A549 (cell line): ENCODE data around the gene TMEM235. TPM values are rescaled to one million over a fixed set of nuclear protein-coding genes. Genes with fewer than 3 reads are reported as not detected.

Experiments
- ATAC-seq, 2 experiments: fragments of 200-7000 bp in 1 of 2; fragments of >200 bp in 1 of 2; cut with Nextera tagmentation in 1 of 2; cut with Tn5 transposase in 1 of 2; 3 replicates each; pipeline versions ENCODE4 v1.8.0 to v1.9.1; 2018 to 2020; ENCODE audit warnings: mild to moderate bottlenecking in 1 of 2, moderate library complexity in 1 of 2
- CTCF ChIA-PET: fragments of 300-600 bp; sonication (Branson Sonifier 250); formaldehyde crosslinking; extraction: SDS; loops from one replicate; lab custom pipeline; 2021; ENCODE audit warnings: antibody characterized with exemption, inconsistent platforms; lab: Yijun Ruan, JAX
- POLR2A ChIA-PET: fragments of 350-600 bp; formaldehyde crosslinking; extraction: SDS; loops from one replicate; lab custom pipeline; 2021; ENCODE audit warnings: antibody characterized with exemption, inconsistent platforms; lab: Yijun Ruan, JAX
- DNase-seq, 2 experiments: peaks; one replicate each; pipeline versions ENCODE4 v3.0.0 to v3.0.0-alpha.2; 2011 to 2016; ENCODE audit warnings: low read depth in 1 of 2, low spot score in 1 of 2
- FAIRE-seq: peaks from 2 replicates; lab custom pipeline; 2011; peaks lifted over from hg19 to GRCh38; lab: Jason Lieb, UNC
- H3K27ac ChIP-seq, 2 experiments: fragments of >200 bp; sonication (Bioruptor Twin); formaldehyde crosslinking; 3 replicates each; pipeline ENCODE4 v1.5.1; 2016 to 2017
- H3K4me1 ChIP-seq: fragments of >200 bp; sonication (Bioruptor Twin); formaldehyde crosslinking; 3 replicates; pipeline ENCODE4 v1.6.1; 2016
- H3K4me2 ChIP-seq: fragments of >200 bp; sonication (Bioruptor Twin); formaldehyde crosslinking; 3 replicates; pipeline ENCODE4 v1.6.1; 2016
- H3K4me3 ChIP-seq: fragments of >200 bp; sonication (Bioruptor Twin); formaldehyde crosslinking; 3 replicates; pipeline ENCODE4 v1.5.1; 2016
- H3K9me3 ChIP-seq: fragments of >200 bp; sonication (Bioruptor Twin); formaldehyde crosslinking; 3 replicates; pipeline ENCODE4 v1.6.1; 2016
- BHLHE40 ChIP-seq: IDR thresholded peaks from 2 replicates; pipeline ENCODE4 v1.6.1; 2012; ENCODE audit warnings: low read depth, low read length, inconsistent platforms
- CEBPB ChIP-seq, 2 experiments: fragments of >200 bp in 1 of 2; sonication (Bioruptor Twin) in 1 of 2; formaldehyde crosslinking in 1 of 2; IDR thresholded peaks; 2 replicates each; pipeline ENCODE4 v1.6.1; 2012 to 2016
- CHD2 ChIP-seq: fragments of 150-350 bp; IDR thresholded peaks from 2 replicates; pipeline ENCODE4 v1.6.1; 2014; ENCODE audit warnings: low read length; ENCODE audit not compliant: partially characterized antibody
- EHMT2 ChIP-seq: fragments of 200-600 bp; sonication (generic); IDR thresholded peaks from 2 replicates; pipeline ENCODE4 v1.6.1; 2016; ENCODE audit warnings: antibody characterized with exemption, low read depth, mild to moderate bottlenecking, moderate library complexity
- EP300 ChIP-seq, 2 experiments: fragments of >200 bp; sonication (Bioruptor Twin); formaldehyde crosslinking; IDR thresholded peaks; 2 replicates in 1 of 2; 3 replicates in 1 of 2; pipeline ENCODE4 v1.6.1; 2016 to 2017
- FOSB ChIP-seq: fragments of 250-450 bp; sonication (Bioruptor Pico); IDR thresholded peaks from 2 replicates; pipeline ENCODE4 v1.5.0; 2020; ENCODE audit warnings: mild to moderate bottlenecking, moderate library complexity
- FOXS1 ChIP-seq: fragments of 250-450 bp; sonication (Bioruptor Pico); IDR thresholded peaks from 2 replicates; pipeline ENCODE4 v1.5.0; 2020; ENCODE audit warnings: mild to moderate bottlenecking, moderate library complexity
- GATA3 ChIP-seq: IDR thresholded peaks from 2 replicates; pipeline ENCODE4 v1.6.1; 2012; ENCODE audit warnings: borderline replicate concordance
- HOXB13 ChIP-seq: fragments of 250-450 bp; sonication (Bioruptor Pico); IDR thresholded peaks from 2 replicates; pipeline ENCODE4 v1.5.0; 2020; ENCODE audit warnings: low read depth, mild to moderate bottlenecking, moderate library complexity
- KDM1A ChIP-seq: fragments of 200-600 bp; sonication (generic); IDR thresholded peaks from 2 replicates; pipeline ENCODE4 v1.6.1; 2016; ENCODE audit warnings: low read depth, mild to moderate bottlenecking
- MAFK ChIP-seq: fragments of 450-650 bp; IDR thresholded peaks from 2 replicates; pipeline ENCODE4 v1.6.1; 2014; ENCODE audit not compliant: partially characterized antibody
- MYC ChIP-seq: IDR thresholded peaks from 2 replicates; pipeline ENCODE4 v1.6.1; 2012; ENCODE audit warnings: mild to moderate bottlenecking, inconsistent platforms, low read length, improper control_type of control experiment, borderline replicate concordance
- NPAS2 ChIP-seq: fragments of 250-450 bp; sonication (Bioruptor Pico); IDR thresholded peaks from 2 replicates; pipeline ENCODE4 v1.8.0; 2022; ENCODE audit warnings: mild to moderate bottlenecking, moderate library complexity, borderline replicate concordance
- RARB ChIP-seq: fragments of 250-450 bp; sonication (Bioruptor Pico); IDR thresholded peaks from 2 replicates; pipeline ENCODE4 v1.8.0; 2021; ENCODE audit warnings: mild to moderate bottlenecking, moderate library complexity
- RFX5 ChIP-seq: fragments of 450-650 bp; IDR thresholded peaks from 2 replicates; pipeline ENCODE4 v1.7.1; 2014; ENCODE audit warnings: antibody characterized with exemption, mild to moderate bottlenecking, moderate library complexity
- TFCP2L1 ChIP-seq: fragments of 250-450 bp; sonication (Bioruptor Pico); IDR thresholded peaks from 2 replicates; pipeline ENCODE4 v1.5.0; 2021; ENCODE audit warnings: mild to moderate bottlenecking
- TP53 ChIP-seq: fragments of 250-450 bp; sonication (Bioruptor Pico); IDR thresholded peaks from 2 replicates; pipeline ENCODE4 v1.5.0; 2021; ENCODE audit warnings: mild to moderate bottlenecking, moderate library complexity
- WGBS: methylation state at CpG from one replicate; pipeline ENCODE4 v1.1.6; 2017; ENCODE audit errors: missing lambda C conversion rate; 5-methylcytosine and 5-hydroxymethylcytosine counted together
- polyA plus RNA-seq, 4 experiments: library from polyadenylated mRNA; depleted of rRNA in 3 of 4; stranded (reverse); fragments of >200 nt; fragmentation: RNase III in 1 of 4; extraction: RNeasy Plus Mini Kit Qiagen cat#74134 plus additional on column Dnase treatment in 1 of 4; gene quantifications; 2 replicates in 3 of 4; 3 replicates in 1 of 4; pipeline ENCODE4 v1.2.3, GENCODE V29; 2011 to 2017
- TF ChIP-seq, protein P1 (sequence below): IDR thresholded peaks from 2 replicates; pipeline ENCODE4 v1.6.1; 2012; ENCODE audit warnings: low read depth, borderline replicate concordance
- TF ChIP-seq, protein P2 (sequence below): fragments of 450-650 bp; IDR thresholded peaks from 2 replicates; pipeline ENCODE4 v1.6.1; 2014; ENCODE audit warnings: antibody characterized with exemption
- TF ChIP-seq, protein P3 (sequence below): fragments of 150-350 bp; IDR thresholded peaks from 2 replicates; pipeline ENCODE4 v1.6.1; 2014; ENCODE audit warnings: low read depth, mild to moderate bottlenecking, low read length
- TF ChIP-seq, protein P4 (sequence below): fragments of 250-450 bp; sonication (Bioruptor Pico); IDR thresholded peaks from 2 replicates; pipeline ENCODE4 v1.5.0; 2020; ENCODE audit warnings: low read depth, mild to moderate bottlenecking, moderate library complexity

Gene TMEM235
- polyA plus RNA-seq, 2 of the 4 experiments (the other 2 are of a cell fraction): not detected

- no peak for TF ChIP-seq GATA3
- TF ChIP-seq, protein P1, sequence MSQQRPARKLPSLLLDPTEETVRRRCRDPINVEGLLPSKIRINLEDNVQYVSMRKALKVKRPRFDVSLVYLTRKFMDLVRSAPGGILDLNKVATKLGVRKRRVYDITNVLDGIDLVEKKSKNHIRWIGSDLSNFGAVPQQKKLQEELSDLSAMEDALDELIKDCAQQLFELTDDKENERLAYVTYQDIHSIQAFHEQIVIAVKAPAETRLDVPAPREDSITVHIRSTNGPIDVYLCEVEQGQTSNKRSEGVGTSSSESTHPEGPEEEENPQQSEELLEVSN: no peak
- no peak for TF ChIP-seq KDM1A
- TF ChIP-seq, protein P2, sequence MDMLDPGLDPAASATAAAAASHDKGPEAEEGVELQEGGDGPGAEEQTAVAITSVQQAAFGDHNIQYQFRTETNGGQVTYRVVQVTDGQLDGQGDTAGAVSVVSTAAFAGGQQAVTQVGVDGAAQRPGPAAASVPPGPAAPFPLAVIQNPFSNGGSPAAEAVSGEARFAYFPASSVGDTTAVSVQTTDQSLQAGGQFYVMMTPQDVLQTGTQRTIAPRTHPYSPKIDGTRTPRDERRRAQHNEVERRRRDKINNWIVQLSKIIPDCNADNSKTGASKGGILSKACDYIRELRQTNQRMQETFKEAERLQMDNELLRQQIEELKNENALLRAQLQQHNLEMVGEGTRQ: no peak
- TF ChIP-seq, protein P3, sequence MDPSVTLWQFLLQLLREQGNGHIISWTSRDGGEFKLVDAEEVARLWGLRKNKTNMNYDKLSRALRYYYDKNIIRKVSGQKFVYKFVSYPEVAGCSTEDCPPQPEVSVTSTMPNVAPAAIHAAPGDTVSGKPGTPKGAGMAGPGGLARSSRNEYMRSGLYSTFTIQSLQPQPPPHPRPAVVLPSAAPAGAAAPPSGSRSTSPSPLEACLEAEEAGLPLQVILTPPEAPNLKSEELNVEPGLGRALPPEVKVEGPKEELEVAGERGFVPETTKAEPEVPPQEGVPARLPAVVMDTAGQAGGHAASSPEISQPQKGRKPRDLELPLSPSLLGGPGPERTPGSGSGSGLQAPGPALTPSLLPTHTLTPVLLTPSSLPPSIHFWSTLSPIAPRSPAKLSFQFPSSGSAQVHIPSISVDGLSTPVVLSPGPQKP: no peak
- TF ChIP-seq HOXB13 (CRISPR knock-in tag): no peak
- no peak for TF ChIP-seq MYC
- TF ChIP-seq FOSB (CRISPR knock-in tag): no peak
- TF ChIP-seq RFX5: no peak
- TF ChIP-seq TFCP2L1 (CRISPR knock-in tag): no peak
- no peak for TF ChIP-seq TP53 (CRISPR knock-in tag)
- no peak for TF ChIP-seq RARB (CRISPR knock-in tag)
- TF ChIP-seq MAFK: no peak
- TF ChIP-seq, all 56 proteins: peak for 0
- peaks cover 13% of the 10 kb centered on the region; the same call in 1 of the 3 replicates for H3K4me1 ChIP-seq
- peak overlapping the region in 1 of 2 experiments; percentile 66; a peak in 3 of 6 replicates for H3K27ac ChIP-seq
- no peaks in the 10 kb centered on the region for H3K9me3 ChIP-seq
- FAIRE-seq: no peak
- ATAC-seq: peak in 1 of 2 experiments; percentile 18; a peak in 3 of 6 replicates
- no peak for DNase-seq
- CTCF ChIA-PET: interaction anchor here (0.9 to 3.0 kb wide), 9 partner anchors 9 to 141 kb away, joined by 3 to 18 read pairs (median 4); no protein-coding TSS in a partner anchor
- WGBS: 67% methylated on average over 17 of the region's 17 CpGs
- POLR2A ChIA-PET: no interaction called here
- H3K4me3 ChIP-seq: no peak overlapping the region
- H3K4me2 ChIP-seq: no peak overlapping the region
These were observed 49.9 kb downstream of the TMEM235 start for GRCh38 chr17:78281249-78281845.

GRCh38 chr17:78284146-78284545 is 52.7 kb downstream of the TMEM235 start:
- H3K9me3 ChIP-seq: no peaks in the 10 kb centered on the region
- WGBS: 40% methylated on average over 10 of the region's 10 CpGs
- peak; percentile 67 to 78 for ATAC-seq
- CTCF ChIA-PET: interaction anchor here (1.0 to 17.2 kb wide), 5 partner anchors 28 to 77 kb away, joined by 3 to 249 read pairs (median 5); partner anchors contain the start of gene SOCS3
- TF ChIP-seq EHMT2 (no peak), MAFK (no peak), CEBPB (IDR thresholded peaks at IDR 0.05) (peak; percentile 76 to 82; a peak in 3 of 4 replicates), HOXB13 (CRISPR knock-in tag) (no peak)
- TF ChIP-seq, protein P2: no peak
- TF ChIP-seq, all 56 proteins: peak for 1
- Histone ChIP-seq H3K4me2 (peak overlapping the region; percentile 11; the same call in 2 of the 3 replicates), H3K4me1 (peaks cover 13% of the 10 kb centered on the region; the same call in 2 of the 3 replicates), H3K4me3 (no peak overlapping the region), H3K27ac (peak overlapping the region in 1 of 2 experiments; percentile 18; a peak in 1 of 6 replicates)
- peak in 1 of 2 experiments; percentile 79 for DNase-seq
- FAIRE-seq: no peak
- POLR2A ChIA-PET: no interaction called here

GRCh38 chr17:78289004-78289403 is 57.6 kb downstream of the TMEM235 start:
- no peak for TF ChIP-seq CHD2
- no peak for TF ChIP-seq EHMT2
- no peak for TF ChIP-seq NPAS2 (CRISPR knock-in tag)
- TF ChIP-seq BHLHE40: no peak
- no peak for TF ChIP-seq CEBPB (IDR thresholded peaks at IDR 0.05)
- no peak for TF ChIP-seq KDM1A
- TF ChIP-seq, protein P4, sequence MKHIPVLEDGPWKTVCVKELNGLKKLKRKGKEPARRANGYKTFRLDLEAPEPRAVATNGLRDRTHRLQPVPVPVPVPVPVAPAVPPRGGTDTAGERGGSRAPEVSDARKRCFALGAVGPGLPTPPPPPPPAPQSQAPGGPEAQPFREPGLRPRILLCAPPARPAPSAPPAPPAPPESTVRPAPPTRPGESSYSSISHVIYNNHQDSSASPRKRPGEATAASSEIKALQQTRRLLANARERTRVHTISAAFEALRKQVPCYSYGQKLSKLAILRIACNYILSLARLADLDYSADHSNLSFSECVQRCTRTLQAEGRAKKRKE (CRISPR knock-in tag): no peak
- no peak for TF ChIP-seq EP300 (IDR thresholded peaks at IDR 0.05)
- TF ChIP-seq FOXS1 (CRISPR knock-in tag): no peak
- ChIA-PET POLR2A (no interaction called here), CTCF (interaction anchor here (0.6 to 17.2 kb wide), 33 partner anchors 9 to 420 kb away, joined by 3 to 249 read pairs (median 4); partner anchors contain the start of genes PGS1 and SOCS3)
- Histone ChIP-seq H3K4me1 (peaks cover 8% of the 10 kb centered on the region; the same call in 2 of the 3 replicates), H3K4me2 (no peak overlapping the region), H3K27ac (peak overlapping the region in 1 of 2 experiments; percentile 59; a peak in 2 of 6 replicates), H3K9me3 (no peaks in the 10 kb centered on the region), H3K4me3 (no peak overlapping the region)
- FAIRE-seq (no peak), ATAC-seq (no peak), DNase-seq (no peak)
- 82% methylated on average over 6 of the region's 6 CpGs for WGBS
